ENCODE results near the gene TRIM24.
A peak's percentile ranks its signal among the peaks of the same experiment; 100 is the strongest.
"Not testable (repeated sequence)": the region's sequence is repeated elsewhere in the genome, so short reads cannot be mapped to it uniquely, and the experiment has no call there.

The TRIM24 gene

GRCh38 chr7:138460176-138460648 is at the start of gene TRIM24:
TRIM24 (plus strand) TSS chr7:138460259; CDS start chr7:138460549, 290 bp downstream.
- no peak for DNase-seq (ENCODE audit: low spot score)

- DNase-seq (ENCODE audit: low spot score) = not testable (repeated sequence)
Measured at GRCh38 chr7:138412077-138412476, 48.0 kb upstream of the TRIM24 start.

GRCh38 chr7:138412921-138413320 is 47.1 kb upstream of the TRIM24 start:
- DNase-seq (ENCODE audit: low spot score) = not testable (repeated sequence)

- no peak for DNase-seq (ENCODE audit: low spot score)
Measured at GRCh38 chr7:138417078-138417700, 42.9 kb upstream of the TRIM24 start.

GRCh38 chr7:138417764-138418163 is 42.3 kb upstream of the TRIM24 start:
- no peak for DNase-seq (ENCODE audit: low spot score)

- not testable (repeated sequence) for DNase-seq (ENCODE audit: low spot score)
Measured at GRCh38 chr7:138418403-138418802, 41.7 kb upstream of the TRIM24 start.

- no peak for DNase-seq (ENCODE audit: low spot score)
Measured at GRCh38 chr7:138425026-138425425, 35.0 kb upstream of the TRIM24 start.

GRCh38 chr7:138429577-138430250 is 30.3 kb upstream of the TRIM24 start:
- no peak for DNase-seq (ENCODE audit: low spot score)

GRCh38 chr7:138431517-138431916 is 28.5 kb upstream of the TRIM24 start:
- DNase-seq (ENCODE audit: low spot score) = no peak

- DNase-seq (ENCODE audit: low spot score) = no peak
Measured at GRCh38 chr7:138433583-138434443, 26.2 kb upstream of the TRIM24 start.

GRCh38 chr7:138434597-138435019 is 25.5 kb upstream of the TRIM24 start:
- no peak for DNase-seq (ENCODE audit: low spot score)

- DNase-seq (ENCODE audit: low spot score) = no peak
Measured at GRCh38 chr7:138435231-138435919, 24.7 kb upstream of the TRIM24 start.

GRCh38 chr7:138436388-138436787 is 23.7 kb upstream of the TRIM24 start:
- DNase-seq (ENCODE audit: low spot score) = no peak

- no peak for DNase-seq (ENCODE audit: low spot score)
Measured at GRCh38 chr7:138440460-138440859, 19.6 kb upstream of the TRIM24 start.

- DNase-seq (ENCODE audit: low spot score) = no peak
Measured at GRCh38 chr7:138442822-138443221, 17.2 kb upstream of the TRIM24 start.

- DNase-seq (ENCODE audit: low spot score) = no peak
Measured at GRCh38 chr7:138449580-138449979, 10.5 kb upstream of the TRIM24 start.

- DNase-seq (ENCODE audit: low spot score) = no peak
Measured at GRCh38 chr7:138455609-138456008, 4.5 kb upstream of the TRIM24 start.

GRCh38 chr7:138456220-138456619 is 3.8 kb upstream of the TRIM24 start:
- no peak for DNase-seq (ENCODE audit: low spot score)

- DNase-seq (ENCODE audit: low spot score) = no peak
Measured at GRCh38 chr7:138458576-138459412, 1.3 kb upstream of the TRIM24 start.

GRCh38 chr7:138459413-138460175 is 465 bp upstream of the TRIM24 start:
- DNase-seq (ENCODE audit: low spot score) = peak; percentile 99
